ENCODE results near the gene OTUB1. TPM values are rescaled to one million over a fixed set of nuclear protein-coding genes. Genes with fewer than 3 reads are reported as not detected.

OTUB1 gene
- total RNA-seq, 2 donors from 2014 or later = 87.7 to 95.1 TPM

- H3K36me3 Mint-ChIP-seq (ENCODE audit: low read depth) = no peaks in the 10 kb centered on the region
- peaks cover 86% of the 10 kb centered on the region for H3K27me3 Mint-ChIP-seq (ENCODE audit: insufficient read depth)
- peaks cover 14% of the 10 kb centered on the region for H3K4me1 Mint-ChIP-seq
- Histone ChIP-seq H3K9ac (ENCODE audit: extremely low read depth, low read length, poor library complexity, severe bottlenecking) (no peak overlapping the region), H3K36me3 (ENCODE audit: control insufficient read depth, insufficient read depth, low read length) (no peaks in the 10 kb centered on the region), H3K4me1 (ENCODE audit: control insufficient read depth, insufficient read depth, low read length) (peaks cover 3% of the 10 kb centered on the region), H3K27me3 (ENCODE audit: control insufficient read depth, insufficient read depth, low read length, poor library complexity, severe bottlenecking) (peaks cover 44% of the 10 kb centered on the region), H3K27ac (ENCODE audit: low read depth, low read length) (no peak overlapping the region), H3K4me3 (ENCODE audit: low read length) (peak overlapping the region; percentile 58), H3K9me3 (ENCODE audit: control insufficient read depth, low read length) (no peaks in the 10 kb centered on the region)
- peaks cover 12% of the 10 kb centered on the region for H3K9me3 Mint-ChIP-seq
- TF ChIP-seq CTCF (conservative IDR thresholded peaks at IDR 0.05) = peak; percentile 67
- H3K27ac Mint-ChIP-seq = no peak overlapping the region
- 6% methylated on average over 32 to 40 of the region's 40 CpGs for WGBS, 2 experiments (ENCODE audit: insufficient coverage in 1 of 2, insufficient read length in 1 of 2)
- H3K4me3 Mint-ChIP-seq = peak overlapping the region; percentile 41
- peak; percentile 88 for DNase-seq
Measured at GRCh38 chr11:64007629-64008282, 21.5 kb downstream of the OTUB1 start.

GRCh38 chr11:64008283-64008913, 22.2 kb downstream of the OTUB1 start:
- DNase-seq = no peak
- Mint-ChIP-seq H3K9me3 (peaks cover 12% of the 10 kb centered on the region), H3K4me1 (peaks cover 14% of the 10 kb centered on the region), H3K27me3 (ENCODE audit: insufficient read depth) (peaks cover 82% of the 10 kb centered on the region), H3K27ac (no peak overlapping the region), H3K36me3 (ENCODE audit: low read depth) (no peaks in the 10 kb centered on the region), H3K4me3 (peak overlapping the region; percentile 41)
- Histone ChIP-seq H3K9me3 (ENCODE audit: control insufficient read depth, low read length) (no peaks in the 10 kb centered on the region), H3K4me1 (ENCODE audit: control insufficient read depth, insufficient read depth, low read length) (peaks cover 3% of the 10 kb centered on the region), H3K36me3 (ENCODE audit: control insufficient read depth, insufficient read depth, low read length) (no peaks in the 10 kb centered on the region), H3K9ac (ENCODE audit: extremely low read depth, low read length, poor library complexity, severe bottlenecking) (no peak overlapping the region), H3K27me3 (ENCODE audit: control insufficient read depth, insufficient read depth, low read length, poor library complexity, severe bottlenecking) (peaks cover 44% of the 10 kb centered on the region), H3K27ac (ENCODE audit: low read depth, low read length) (no peak overlapping the region), H3K4me3 (ENCODE audit: low read length) (no peak overlapping the region)
- no peak for TF ChIP-seq CTCF (conservative IDR thresholded peaks at IDR 0.05)
- 89 to 91% methylated on average over 15 to 26 of the region's 26 CpGs for WGBS, 2 experiments (ENCODE audit: insufficient coverage in 1 of 2, insufficient read length in 1 of 2)

DNA sequence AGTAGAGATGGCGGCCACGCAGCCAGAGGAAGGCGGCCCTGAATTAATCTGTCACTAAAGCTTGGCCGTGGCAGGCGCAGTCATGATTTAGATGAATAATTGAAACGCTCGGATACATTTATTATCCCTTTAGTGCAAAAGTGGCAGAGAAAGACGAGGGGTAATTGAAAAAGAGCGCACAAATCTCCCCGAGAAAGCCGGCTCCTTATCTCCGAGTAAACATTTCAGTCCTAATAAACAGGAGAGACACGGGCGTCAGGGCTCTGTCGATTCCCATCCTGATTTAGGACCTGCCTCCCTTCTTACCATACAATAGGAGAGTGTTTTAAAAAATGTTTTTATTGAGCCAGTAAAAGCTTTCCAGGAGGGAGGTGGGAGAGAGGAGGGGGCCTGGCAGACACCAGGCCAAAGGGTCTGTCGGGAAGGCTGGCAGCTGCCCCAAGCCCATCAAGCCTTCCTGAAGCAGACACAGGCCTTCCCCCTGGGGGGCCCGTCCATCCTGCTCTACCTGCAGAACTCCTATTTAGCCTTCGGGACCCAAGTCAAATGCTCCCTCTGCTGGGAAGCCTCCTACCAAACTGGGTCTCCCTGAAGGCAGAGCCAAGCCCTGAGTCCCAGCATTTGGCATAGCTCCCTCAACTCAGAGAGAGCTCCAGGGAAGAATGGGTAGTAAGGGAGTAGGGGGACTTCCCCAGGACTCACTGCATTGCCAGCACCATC, 22.8 kb downstream of the OTUB1 start:
- Histone ChIP-seq H3K4me3 (ENCODE audit: low read length) (no peak overlapping the region), H3K9ac (ENCODE audit: extremely low read depth, low read length, poor library complexity, severe bottlenecking) (no peak overlapping the region), H3K4me1 (ENCODE audit: control insufficient read depth, insufficient read depth, low read length) (peaks cover 3% of the 10 kb centered on the region), H3K27ac (ENCODE audit: low read depth, low read length) (no peak overlapping the region), H3K9me3 (ENCODE audit: control insufficient read depth, low read length) (no peaks in the 10 kb centered on the region), H3K27me3 (ENCODE audit: control insufficient read depth, insufficient read depth, low read length, poor library complexity, severe bottlenecking) (peaks cover 44% of the 10 kb centered on the region), H3K36me3 (ENCODE audit: control insufficient read depth, insufficient read depth, low read length) (no peaks in the 10 kb centered on the region)
- peaks cover 12% of the 10 kb centered on the region for H3K9me3 Mint-ChIP-seq
- peak; percentile 69 for DNase-seq
- H3K4me1 Mint-ChIP-seq = peaks cover 14% of the 10 kb centered on the region
- no peaks in the 10 kb centered on the region for H3K36me3 Mint-ChIP-seq (ENCODE audit: low read depth)
- WGBS, 2 experiments (ENCODE audit: insufficient coverage in 1 of 2, insufficient read length in 1 of 2) = 84 to 86% methylated on average over 17 to 18 of the region's 18 CpGs
- no peak for TF ChIP-seq CTCF (conservative IDR thresholded peaks at IDR 0.05)
- H3K4me3 Mint-ChIP-seq = no peak overlapping the region
- peaks cover 81% of the 10 kb centered on the region for H3K27me3 Mint-ChIP-seq (ENCODE audit: insufficient read depth)
- no peak overlapping the region for H3K27ac Mint-ChIP-seq
